Esophagus squamous epithelium (tissue), 4 donors: ENCODE data around the gene ZNF468.
"Not testable (repeated sequence)": the region's sequence is repeated elsewhere in the genome, so short reads cannot be mapped to it uniquely, and the experiment has no call there.

Experiments used
- POLR2A ChIP-seq, 4 donors: fragments of 450-650 bp; IDR thresholded peaks; one replicate each; pipeline ENCODE4 v1.6.1; 2017; ENCODE audit warnings: antibody characterized with exemption in 4 of 4, mild to moderate bottlenecking in 4 of 4, moderate library complexity in 3 of 4
- TF ChIP-seq, protein P1 (sequence below), 6 experiments: fragments of 450-650 bp in 4 of 6; fragments of 200-600 bp in 2 of 6; sonication (generic) in 2 of 6; IDR thresholded peaks; one replicate each; pipeline ENCODE4 v1.5.1; 2016 to 2019; ENCODE audit warnings: antibody characterized with exemption in 6 of 6, mild to moderate bottlenecking in 4 of 6, moderate library complexity in 4 of 6

DNA sequence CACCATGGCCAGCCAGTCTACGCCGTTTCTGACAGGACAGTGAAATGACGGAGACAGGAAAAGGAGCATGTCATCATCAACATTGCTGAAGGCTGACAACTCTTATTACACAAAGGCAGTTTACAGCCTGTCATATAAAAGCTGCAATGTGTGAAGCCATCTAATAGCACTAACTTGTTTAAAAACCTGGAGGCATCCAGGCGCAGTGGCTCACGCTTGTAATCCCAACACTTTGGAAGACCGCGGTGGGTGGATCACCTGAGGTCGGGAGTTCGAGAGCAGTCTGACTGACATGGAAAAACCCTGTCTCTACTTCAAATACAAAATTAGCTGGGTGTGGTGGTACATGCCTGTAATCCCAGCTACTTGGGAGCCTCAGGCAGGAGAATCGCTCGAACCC is 10.6 kb upstream of the ZNF468 start:
- TF ChIP-seq, protein P1, sequence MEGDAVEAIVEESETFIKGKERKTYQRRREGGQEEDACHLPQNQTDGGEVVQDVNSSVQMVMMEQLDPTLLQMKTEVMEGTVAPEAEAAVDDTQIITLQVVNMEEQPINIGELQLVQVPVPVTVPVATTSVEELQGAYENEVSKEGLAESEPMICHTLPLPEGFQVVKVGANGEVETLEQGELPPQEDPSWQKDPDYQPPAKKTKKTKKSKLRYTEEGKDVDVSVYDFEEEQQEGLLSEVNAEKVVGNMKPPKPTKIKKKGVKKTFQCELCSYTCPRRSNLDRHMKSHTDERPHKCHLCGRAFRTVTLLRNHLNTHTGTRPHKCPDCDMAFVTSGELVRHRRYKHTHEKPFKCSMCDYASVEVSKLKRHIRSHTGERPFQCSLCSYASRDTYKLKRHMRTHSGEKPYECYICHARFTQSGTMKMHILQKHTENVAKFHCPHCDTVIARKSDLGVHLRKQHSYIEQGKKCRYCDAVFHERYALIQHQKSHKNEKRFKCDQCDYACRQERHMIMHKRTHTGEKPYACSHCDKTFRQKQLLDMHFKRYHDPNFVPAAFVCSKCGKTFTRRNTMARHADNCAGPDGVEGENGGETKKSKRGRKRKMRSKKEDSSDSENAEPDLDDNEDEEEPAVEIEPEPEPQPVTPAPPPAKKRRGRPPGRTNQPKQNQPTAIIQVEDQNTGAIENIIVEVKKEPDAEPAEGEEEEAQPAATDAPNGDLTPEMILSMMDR (IDR thresholded peaks at IDR 0.05): not testable (repeated sequence)
- not testable (repeated sequence) for TF ChIP-seq POLR2A (IDR thresholded peaks at IDR 0.05)
